Suprapubic skin (tissue), 3 donors: ENCODE measurements around the gene CHRD.

ENCODE experiments used
- CTCF ChIP-seq, 2 donors: fragments of 200-600 bp in 1 of 2; fragments of 450-650 bp in 1 of 2; sonication (generic) in 1 of 2; IDR thresholded peaks; one replicate each; pipeline ENCODE4 v1.5.1; 2016 to 2019; ENCODE audit warnings: antibody characterized with exemption in 2 of 2, mild to moderate bottlenecking in 1 of 2, moderate library complexity in 1 of 2
- POLR2AphosphoS5 ChIP-seq, 3 donors: sonication (generic); formaldehyde crosslinking; IDR thresholded peaks; one replicate each; pipeline ENCODE4 v1.6.1; 2017; ENCODE audit warnings: antibody characterized with exemption in 3 of 3

- TF ChIP-seq CTCF (IDR thresholded peaks at IDR 0.05) (no peak), POLR2AphosphoS5 (IDR thresholded peaks at IDR 0.05) (no peak)
Observed at GRCh38 chr3:184332370-184333090, 47.3 kb upstream of the CHRD start.
